GM23338 (cell line): ENCODE results near the gene TMTC4. TPM values are rescaled to one million over a fixed set of nuclear protein-coding genes. Genes with fewer than 3 reads are reported as not detected.

Experiments
- ATAC-seq: fragments of 200-7000 bp; cut with Tn5 transposase; 3 replicates; pipeline ENCODE4 v1.9.1; 2020
- DNase-seq: peaks from one replicate; pipeline ENCODE4 v3.0.0-alpha.2; 2015; ENCODE audit warnings: low spot score
- H2AFZ ChIP-seq: fragments of 200-600 bp; sonication (generic); 2 replicates; pipeline ENCODE4 v1.8.0; 2016; ENCODE audit warnings: antibody characterized with exemption, mild to moderate bottlenecking, moderate library complexity
- H3F3A ChIP-seq: fragments of 200-600 bp; sonication (generic); replicated peaks from 2 replicates; pipeline ENCODE4 v1.8.0; 2017; ENCODE audit warnings: antibody characterized with exemption, mixed run types, low read depth
- H3K27ac ChIP-seq: fragments of 200-600 bp; sonication (generic); 2 replicates; pipeline ENCODE4 v1.6.1; 2016; ENCODE audit warnings: low read depth
- H3K27me3 ChIP-seq: fragments of 200-600 bp; sonication (generic); 2 replicates; pipeline ENCODE4 v1.8.0; 2016; ENCODE audit warnings: mild to moderate bottlenecking, mixed run types, moderate library complexity; ENCODE audit not compliant: insufficient read depth
- H3K36me3 ChIP-seq: fragments of 200-600 bp; sonication (generic); 2 replicates; pipeline ENCODE4 v1.8.0; 2016; ENCODE audit warnings: mild to moderate bottlenecking; ENCODE audit not compliant: insufficient read depth
- H3K4me1 ChIP-seq: fragments of 200-600 bp; sonication (generic); 2 replicates; pipeline ENCODE4 v1.8.0; 2016; ENCODE audit warnings: mild to moderate bottlenecking, moderate library complexity; ENCODE audit not compliant: insufficient read depth
- H3K4me2 ChIP-seq: fragments of 200-600 bp; sonication (generic); 2 replicates; pipeline ENCODE4 v1.7.1; 2017; ENCODE audit warnings: mixed run types
- H3K4me3 ChIP-seq: fragments of 200-600 bp; sonication (generic); 2 replicates; pipeline ENCODE4 v1.6.1; 2016; ENCODE audit warnings: mixed run types
- H3K79me2 ChIP-seq: fragments of 200-600 bp; sonication (generic); replicated peaks from 2 replicates; pipeline ENCODE4 v1.8.0; 2017; ENCODE audit warnings: mild to moderate bottlenecking; ENCODE audit not compliant: insufficient read depth
- H3K9me2 ChIP-seq: fragments of 200-600 bp; sonication (generic); 2 replicates; pipeline ENCODE4 v1.8.0; 2017; ENCODE audit not compliant: insufficient read depth
- H4K20me1 ChIP-seq: fragments of 200-600 bp; sonication (generic); replicated peaks from 2 replicates; pipeline ENCODE4 v1.8.0; 2017; ENCODE audit warnings: mild to moderate bottlenecking; ENCODE audit not compliant: insufficient read depth
- H3K27ac Mint-ChIP-seq: 2 replicates; pipeline ENCODE4 v1.8.0; 2020; ENCODE audit warnings: inconsistent platforms, mild to moderate bottlenecking, moderate library complexity, mixed read lengths
- H3K27me3 Mint-ChIP-seq: 3 replicates; pipeline ENCODE4 v1.8.0; 2022; ENCODE audit warnings: low read depth, mild to moderate bottlenecking, moderate library complexity, mixed read lengths, inconsistent platforms; ENCODE audit not compliant: insufficient read depth, poor library complexity
- H3K36me3 Mint-ChIP-seq: 3 replicates; pipeline ENCODE4 v1.8.0; 2021; ENCODE audit warnings: low read depth, mild to moderate bottlenecking, inconsistent platforms, moderate library complexity, mixed read lengths
- H3K4me1 Mint-ChIP-seq: 3 replicates; pipeline ENCODE4 v1.8.0; 2020; ENCODE audit warnings: mild to moderate bottlenecking, inconsistent platforms, mixed read lengths
- H3K4me3 Mint-ChIP-seq: 3 replicates; pipeline ENCODE4 v1.8.0; 2021; ENCODE audit warnings: moderate library complexity, mild to moderate bottlenecking, inconsistent platforms, mixed read lengths
- H3K9me3 Mint-ChIP-seq: 3 replicates; pipeline ENCODE4 v1.8.0; 2020; ENCODE audit warnings: moderate library complexity, mild to moderate bottlenecking, inconsistent platforms, mixed read lengths
- EZH2 ChIP-seq: fragments of 200-600 bp; sonication (generic); IDR thresholded peaks from one replicate; pipeline ENCODE4 v1.8.0; 2017; ENCODE audit warnings: antibody characterized with exemption, mild to moderate bottlenecking, low read depth; ENCODE audit not compliant: unreplicated experiment
- JUNB ChIP-seq: IDR thresholded peaks from one replicate; pipeline ENCODE4 v1.6.1; 2016; ENCODE audit warnings: antibody characterized with exemption; ENCODE audit not compliant: unreplicated experiment
- NANOG ChIP-seq: IDR thresholded peaks from 2 replicates; pipeline ENCODE4 v1.6.1; 2016; ENCODE audit warnings: antibody characterized with exemption, borderline replicate concordance
- REST ChIP-seq: IDR thresholded peaks from one replicate; pipeline ENCODE4 v1.6.1; 2018; ENCODE audit warnings: antibody characterized with exemption; ENCODE audit not compliant: unreplicated experiment
- STAT1 ChIP-seq: IDR thresholded peaks from one replicate; pipeline ENCODE4 v1.6.1; 2016; ENCODE audit warnings: antibody characterized with exemption; ENCODE audit not compliant: unreplicated experiment
- ZNF331 ChIP-seq: fragments of 250-450 bp; sonication (Bioruptor Pico); IDR thresholded peaks from 2 replicates; pipeline ENCODE4 v1.5.0; 2020; ENCODE audit warnings: low read depth, mild to moderate bottlenecking, moderate library complexity
- ZNF462 ChIP-seq: fragments of 250-450 bp; sonication (Bioruptor Pico); IDR thresholded peaks from 2 replicates; pipeline ENCODE4 v1.5.0; 2020; ENCODE audit warnings: mild to moderate bottlenecking, moderate library complexity
- polyA plus RNA-seq: library from polyadenylated mRNA; unstranded; fragments of >200 nt; fragmentation: Nextera tagmentation; extraction: Ambion mirVana; gene quantifications from 2 replicates; pipeline ENCODE4 v1.2.1, GENCODE V29; 2016
- total RNA-seq: library from RNA; depleted of rRNA; stranded (reverse); fragments of >200 nt; shearing (Covaris generic); gene quantifications from 2 replicates; pipeline ENCODE4 v1.2.3, GENCODE V29; 2014
- TF ChIP-seq, protein P1 (sequence below): IDR thresholded peaks from 2 replicates; pipeline ENCODE4 v1.6.1; 2016; ENCODE audit warnings: antibody characterized with exemption
- TF ChIP-seq, protein P2 (sequence below), 2 experiments: fragments of 200-600 bp in 1 of 2; sonication (generic) in 1 of 2; conservative IDR thresholded peaks; 2 replicates each; pipeline versions ENCODE4 v1.5.1 to v1.6.1; 2016 to 2017; ENCODE audit warnings: antibody characterized with exemption in 2 of 2, low read depth in 2 of 2, mild to moderate bottlenecking in 2 of 2, moderate library complexity in 1 of 2

Gene TMTC4
- total and polyA plus RNA-seq, 2 experiments from 2014 or later, result 21.9 to 50.0 TPM

DNA sequence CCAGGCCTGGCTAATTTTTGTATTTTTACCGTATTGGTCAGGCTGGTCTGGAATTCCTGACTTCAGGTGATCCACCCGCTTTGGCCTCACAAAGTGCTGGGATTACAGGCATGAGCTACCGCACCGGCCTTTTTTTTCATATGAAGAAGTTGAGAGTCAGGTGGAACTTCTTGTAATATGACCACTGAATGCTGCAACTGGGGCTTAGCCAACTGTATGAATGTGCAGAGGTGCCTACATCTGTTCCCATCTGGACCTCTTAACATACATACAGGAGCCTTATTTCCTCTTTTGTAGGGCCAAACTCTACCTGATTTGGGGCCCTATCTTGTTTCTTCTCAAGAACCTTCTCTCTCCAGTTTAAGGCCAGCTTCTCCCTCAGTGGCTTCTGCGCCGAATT is 74.1 kb downstream of the TMTC4 start:
- no peaks in the 10 kb centered on the region; the same call in 1 of the 2 replicates for H3K4me1 ChIP-seq
- no peaks in the 10 kb centered on the region for H3K9me2 ChIP-seq
- ATAC-seq (no peak), DNase-seq (no peak)
- no peak overlapping the region for H2AFZ ChIP-seq
- H3K27ac Mint-ChIP-seq, result no peak overlapping the region
- no peak overlapping the region for H3K4me2 ChIP-seq
- no peaks in the 10 kb centered on the region for H3K27me3 Mint-ChIP-seq
- H3K27me3 ChIP-seq, result no peaks in the 10 kb centered on the region
- H3K4me3 Mint-ChIP-seq, result no peak overlapping the region
- H3K4me1 Mint-ChIP-seq, result no peaks in the 10 kb centered on the region
- H3K4me3 ChIP-seq, result no peak overlapping the region
- 0 out of 2 replicates have a peak, but pooled peaks cover 7% of the 10 kb centered on the region for H3F3A ChIP-seq
- no peaks in the 10 kb centered on the region for H3K36me3 Mint-ChIP-seq
- no peaks in the 10 kb centered on the region for H4K20me1 ChIP-seq
- H3K36me3 ChIP-seq, result no peaks in the 10 kb centered on the region
- H3K27ac ChIP-seq, result no peak overlapping the region
- no peaks in the 10 kb centered on the region for H3K9me3 Mint-ChIP-seq
- TF ChIP-seq EZH2, result no peak
- TF ChIP-seq, protein P1, sequence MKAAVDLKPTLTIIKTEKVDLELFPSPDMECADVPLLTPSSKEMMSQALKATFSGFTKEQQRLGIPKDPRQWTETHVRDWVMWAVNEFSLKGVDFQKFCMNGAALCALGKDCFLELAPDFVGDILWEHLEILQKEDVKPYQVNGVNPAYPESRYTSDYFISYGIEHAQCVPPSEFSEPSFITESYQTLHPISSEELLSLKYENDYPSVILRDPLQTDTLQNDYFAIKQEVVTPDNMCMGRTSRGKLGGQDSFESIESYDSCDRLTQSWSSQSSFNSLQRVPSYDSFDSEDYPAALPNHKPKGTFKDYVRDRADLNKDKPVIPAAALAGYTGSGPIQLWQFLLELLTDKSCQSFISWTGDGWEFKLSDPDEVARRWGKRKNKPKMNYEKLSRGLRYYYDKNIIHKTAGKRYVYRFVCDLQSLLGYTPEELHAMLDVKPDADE, result no peak
- no peak for TF ChIP-seq JUNB
- no peaks in the 10 kb centered on the region for H3K79me2 ChIP-seq

GRCh38 chr13:100597253-100597652 is 77.3 kb downstream of the TMTC4 start:
- Histone ChIP-seq H4K20me1 (no peaks in the 10 kb centered on the region), H3K79me2 (no peaks in the 10 kb centered on the region), H3K27ac (no peak overlapping the region), H3K27me3 (no peaks in the 10 kb centered on the region), H3K36me3 (no peaks in the 10 kb centered on the region), H3K4me1 (no peaks in the 10 kb centered on the region), H3K4me3 (no peak overlapping the region), H3F3A (0 out of 2 replicates have a peak, but pooled peaks cover 2% of the 10 kb centered on the region), H3K4me2 (no peak overlapping the region), H2AFZ (no peak overlapping the region), H3K9me2 (no peaks in the 10 kb centered on the region)
- DNase-seq (no peak), ATAC-seq (no peak)
- Mint-ChIP-seq H3K27ac (no peak overlapping the region), H3K9me3 (no peaks in the 10 kb centered on the region; the same call in 2 of the 3 replicates), H3K4me1 (peaks cover 8% of the 10 kb centered on the region; the same call in 2 of the 3 replicates), H3K4me3 (no peak overlapping the region), H3K27me3 (no peaks in the 10 kb centered on the region), H3K36me3 (no peaks in the 10 kb centered on the region)
- TF ChIP-seq ZNF462 (CRISPR knock-in tag) (no peak), NANOG (no peak), REST (no peak), EZH2 (no peak), STAT1 (no peak), ZNF331 (CRISPR knock-in tag) (no peak)
- TF ChIP-seq, protein P2, sequence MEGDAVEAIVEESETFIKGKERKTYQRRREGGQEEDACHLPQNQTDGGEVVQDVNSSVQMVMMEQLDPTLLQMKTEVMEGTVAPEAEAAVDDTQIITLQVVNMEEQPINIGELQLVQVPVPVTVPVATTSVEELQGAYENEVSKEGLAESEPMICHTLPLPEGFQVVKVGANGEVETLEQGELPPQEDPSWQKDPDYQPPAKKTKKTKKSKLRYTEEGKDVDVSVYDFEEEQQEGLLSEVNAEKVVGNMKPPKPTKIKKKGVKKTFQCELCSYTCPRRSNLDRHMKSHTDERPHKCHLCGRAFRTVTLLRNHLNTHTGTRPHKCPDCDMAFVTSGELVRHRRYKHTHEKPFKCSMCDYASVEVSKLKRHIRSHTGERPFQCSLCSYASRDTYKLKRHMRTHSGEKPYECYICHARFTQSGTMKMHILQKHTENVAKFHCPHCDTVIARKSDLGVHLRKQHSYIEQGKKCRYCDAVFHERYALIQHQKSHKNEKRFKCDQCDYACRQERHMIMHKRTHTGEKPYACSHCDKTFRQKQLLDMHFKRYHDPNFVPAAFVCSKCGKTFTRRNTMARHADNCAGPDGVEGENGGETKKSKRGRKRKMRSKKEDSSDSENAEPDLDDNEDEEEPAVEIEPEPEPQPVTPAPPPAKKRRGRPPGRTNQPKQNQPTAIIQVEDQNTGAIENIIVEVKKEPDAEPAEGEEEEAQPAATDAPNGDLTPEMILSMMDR (conservative IDR thresholded peaks at IDR 0.05; ENCODE audit: low read depth in 2 of 2), result no peak
